ENCODE data around the gene PAWR. TPM values are rescaled to one million over a fixed set of nuclear protein-coding genes. Genes with fewer than 3 reads are reported as not detected.

PAWR gene, protein sequence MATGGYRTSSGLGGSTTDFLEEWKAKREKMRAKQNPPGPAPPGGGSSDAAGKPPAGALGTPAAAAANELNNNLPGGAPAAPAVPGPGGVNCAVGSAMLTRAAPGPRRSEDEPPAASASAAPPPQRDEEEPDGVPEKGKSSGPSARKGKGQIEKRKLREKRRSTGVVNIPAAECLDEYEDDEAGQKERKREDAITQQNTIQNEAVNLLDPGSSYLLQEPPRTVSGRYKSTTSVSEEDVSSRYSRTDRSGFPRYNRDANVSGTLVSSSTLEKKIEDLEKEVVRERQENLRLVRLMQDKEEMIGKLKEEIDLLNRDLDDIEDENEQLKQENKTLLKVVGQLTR
- total RNA-seq (2013; cell fraction: nucleolus; rRNA removed): 153 and 161 TPM in 2 replicates
- total RNA-seq (2014; rRNA removed): 48.4 and 53.6 TPM in 2 replicates
- 25.5 and 28.2 TPM in 2 replicates for total RNA-seq (2014; rRNA removed; fragmentation: Illumina TruSeq; extraction: Trizol)
- 69.5 and 70.6 TPM in 2 replicates for total RNA-seq (2021)
- polyA plus RNA-seq (2011; ENCODE audit: low read depth): 3.9 TPM
- polyA plus RNA-seq (2011; rRNA removed): 22.9 and 38.8 TPM in 2 replicates
- 5.2 and 7.5 TPM in 2 replicates for polyA plus RNA-seq (2011; cell fraction: cytosol; rRNA removed)
- polyA plus RNA-seq (2011; cell fraction: nucleus; rRNA removed): 17.8 and 23.1 TPM in 2 replicates
- polyA plus RNA-seq (2012): 12.4 and 13.4 TPM in 2 replicates
- 19.3 and 29.4 TPM in 2 replicates for polyA plus RNA-seq (2014; fragmentation: Illumina TruSeq; extraction: Trizol)
- polyA plus RNA-seq (2014; fragmentation: Nextera tagmentation; extraction: Ambion mirVana): 10 to 100 TPM in 1 of 2 experiments, 1 to 10 TPM in 1; 8.1 to 10.0 TPM
- polyA plus RNA-seq (2014; rRNA removed): 32.5 and 34.9 TPM in 2 replicates
- 10 to 100 TPM; 18.5 to 27.7 TPM for polyA plus RNA-seq (2016; fragmentation: Nextera tagmentation; extraction: Ambion mirVana)
- polyA minus RNA-seq (2011; rRNA and poly(A)+ RNA removed): 10.3 and 14.3 TPM in 2 replicates
- 6.8 and 8.0 TPM in 2 replicates for polyA minus RNA-seq (2011; cell fraction: cytosol; rRNA and poly(A)+ RNA removed)
- 24.2 and 41.6 TPM in 2 replicates for polyA minus RNA-seq (2011; cell fraction: nucleus; rRNA and poly(A)+ RNA removed)
- percentile 84 among the genes with signal in this experiment for Bru-seq, nascent RNA
- BruChase-seq, experiment 1, labeled RNA remaining after a 6-hour chase: percentile 77 among the genes with signal in this experiment
- percentile 76 among the genes with signal in this experiment for BruChase-seq, experiment 2, labeled RNA remaining after a 2-hour chase
- long read RNA-seq, experiment 1, partial matches to known transcripts: 2 of 3 reads
- long read RNA-seq, experiment 1, other reads (novel, unspliced or antisense): 1 of 3 reads
- long read RNA-seq, experiment 2, partial matches to known transcripts: 1 of 7 reads
- long read RNA-seq, experiment 2, other reads (novel, unspliced or antisense): 5 of 7 reads

DNA sequence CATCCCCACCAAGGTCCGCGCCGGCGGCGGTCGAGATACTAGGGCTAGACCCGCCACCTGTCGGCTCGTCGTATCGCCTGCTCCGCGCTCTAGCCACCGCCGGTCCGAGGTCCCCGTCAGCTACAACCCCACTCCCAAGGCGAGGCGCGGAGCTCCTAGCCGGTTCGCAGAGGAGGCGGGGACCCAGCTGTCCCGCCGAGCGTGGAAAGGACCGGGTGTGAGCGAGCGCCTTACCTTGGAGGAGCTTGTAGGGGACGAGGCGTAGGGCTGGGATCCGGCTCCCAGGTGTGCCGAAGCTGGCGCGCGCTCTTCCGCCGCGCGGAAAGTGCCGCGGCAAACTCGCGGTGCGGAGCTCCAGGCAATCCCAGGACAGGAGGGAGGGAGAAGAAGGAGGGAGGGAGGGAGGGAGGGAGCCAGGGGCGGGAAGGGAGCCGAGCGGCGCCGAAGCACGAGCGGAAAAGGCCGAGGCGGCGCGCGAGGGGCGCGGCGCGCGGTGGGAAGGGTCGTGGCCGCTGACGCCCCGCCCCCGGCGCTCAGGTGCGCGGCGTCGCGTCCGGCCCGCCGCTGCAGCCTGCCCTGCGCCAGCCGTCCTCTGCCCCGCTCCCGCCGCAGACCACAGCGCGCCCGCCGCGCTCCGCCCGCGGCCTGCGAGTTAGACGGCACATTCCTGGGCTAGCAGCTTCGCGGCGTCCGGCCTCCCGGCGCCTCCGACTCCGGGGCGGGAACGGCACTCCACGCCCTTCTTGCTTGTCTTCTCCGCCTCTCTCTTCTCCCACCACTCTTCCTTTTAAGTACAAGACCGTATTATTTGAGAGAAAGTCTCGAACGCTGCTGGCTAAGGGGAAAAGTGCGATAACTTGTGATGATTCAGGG lies at the start of gene PAWR:
Gene PAWR, minus strand, starts transcription at position 327 of the 873 bp plus-strand sequence. CDS start 720 bp downstream, outside the sequence.
- DNase-seq (ENCODE audit: low read depth, low spot score) (no peak), FAIRE-seq (no peak), ATAC-seq (peak; percentile 68)
- Histone ChIP-seq H3K4me3 (peak within 1 kb of the TSS; percentile 96), H2AFZ (ENCODE audit: control insufficient read depth, low read depth, low read length) (peak within 1 kb of the TSS; percentile 95), H3K9ac (ENCODE audit: control insufficient read depth, insufficient read depth, low read length) (peak within 1 kb of the TSS; percentile 89), H3K79me2 (ENCODE audit: control insufficient read depth, insufficient read depth, low read length) (peaks cover 42% of the 10 kb centered on the region), H3K4me1 (ENCODE audit: control insufficient read depth, insufficient read depth, low read length) (0 out of 2 replicates have a peak, but pooled peaks cover 5% of the 10 kb centered on the region), H4K20me1 (ENCODE audit: control insufficient read depth, insufficient read depth) (no peaks in the 10 kb centered on the region), H3K4me2 (ENCODE audit: control insufficient read depth, insufficient read depth) (peak within 1 kb of the TSS; percentile 94), H3K27me3 (replicated peaks in 1 of 2; ENCODE audit: control insufficient read depth in 2 of 2, insufficient read depth in 2 of 2, low read length in 1 of 2) (no peaks in the 10 kb centered on the region), H3K36me3 (ENCODE audit: control insufficient read depth in 2 of 2, insufficient read depth in 2 of 2, low read length in 1 of 2) (no peaks in the 10 kb centered on the region), H3K9me3 (replicated peaks; ENCODE audit: control insufficient read depth, insufficient read depth, low read length) (no peaks in the 10 kb centered on the region), H3K27ac (ENCODE audit: control insufficient read depth, insufficient read depth) (peak within 1 kb of the TSS; percentile 86)
- CTCF ChIA-PET: interaction anchor here (0.5 to 4.6 kb wide), 14 partner anchors 9 to 272 kb away, joined by 3 to 27 read pairs (median 3); no protein-coding TSS in a partner anchor
- SMC1A ChIA-PET (ENCODE audit: uncharacterized antibody, unreplicated experiment): interaction anchor here (1.0 to 6.8 kb wide), 2 partner anchors 13 to 75 kb away, joined by 3 to 55 read pairs; no protein-coding TSS in a partner anchor
- no TSS peak for BruUV-seq (replicated peaks)
- POLR2A ChIA-PET: interaction anchor here (0.5 to 1.4 kb wide), 4 partner anchors 9 to 137 kb away, joined by 3 to 5 read pairs (median 3); no protein-coding TSS in a partner anchor
- RAD21 ChIA-PET (ENCODE audit: unreplicated experiment): interaction anchor here (0.7 to 6.9 kb wide), 15 partner anchors 9 to 580 kb away, joined by 3 to 70 read pairs (median 5); no protein-coding TSS in a partner anchor
- in situ Hi-C loops (cut with MboI): no loop called here
- 0% methylated on average over 69 of the region's 107 CpGs for WGBS (ENCODE audit: insufficient coverage, insufficient replicate concordance, low lambda C conversion rate, missing lambda C conversion rate)
- intact Hi-C loops (cut with micrococcal nuclease; ENCODE audit: unreplicated experiment): loop anchor here (5.0 kb wide), 2 partner anchors 89 to 246 kb away; partner anchors contain the start of gene PPP1R12A
- TF ChIP-seq EED (IDR thresholded peaks at IDR 0.05; ENCODE audit: low read depth) (0 out of 2 replicates have a peak, but pooled peaks have one; percentile 29), POLR2A (IDR thresholded peaks at IDR 0.05; ENCODE audit: low read depth, low read length) (0 out of 2 replicates have a peak, but pooled peaks have one; percentile 46), JUND (IDR thresholded peaks at IDR 0.05; ENCODE audit: low read depth, low read length) (no peak), BHLHE40 (IDR thresholded peaks at IDR 0.05; ENCODE audit: borderline replicate concordance in 1 of 2, low read depth in 2 of 2, low read length in 1 of 2) (peak in 1 of 2 experiments; percentile 70; a peak in 1 of 4 replicates), CREM (IDR thresholded peaks at IDR 0.05; ENCODE audit: low read depth) (peak; percentile 22; the same call in 1 of the 2 replicates), EZH2 (IDR thresholded peaks at IDR 0.05; ENCODE audit: borderline replicate concordance, control insufficient read depth, low read depth, low read length) (no peak)
- TF ChIP-seq, protein P1, sequence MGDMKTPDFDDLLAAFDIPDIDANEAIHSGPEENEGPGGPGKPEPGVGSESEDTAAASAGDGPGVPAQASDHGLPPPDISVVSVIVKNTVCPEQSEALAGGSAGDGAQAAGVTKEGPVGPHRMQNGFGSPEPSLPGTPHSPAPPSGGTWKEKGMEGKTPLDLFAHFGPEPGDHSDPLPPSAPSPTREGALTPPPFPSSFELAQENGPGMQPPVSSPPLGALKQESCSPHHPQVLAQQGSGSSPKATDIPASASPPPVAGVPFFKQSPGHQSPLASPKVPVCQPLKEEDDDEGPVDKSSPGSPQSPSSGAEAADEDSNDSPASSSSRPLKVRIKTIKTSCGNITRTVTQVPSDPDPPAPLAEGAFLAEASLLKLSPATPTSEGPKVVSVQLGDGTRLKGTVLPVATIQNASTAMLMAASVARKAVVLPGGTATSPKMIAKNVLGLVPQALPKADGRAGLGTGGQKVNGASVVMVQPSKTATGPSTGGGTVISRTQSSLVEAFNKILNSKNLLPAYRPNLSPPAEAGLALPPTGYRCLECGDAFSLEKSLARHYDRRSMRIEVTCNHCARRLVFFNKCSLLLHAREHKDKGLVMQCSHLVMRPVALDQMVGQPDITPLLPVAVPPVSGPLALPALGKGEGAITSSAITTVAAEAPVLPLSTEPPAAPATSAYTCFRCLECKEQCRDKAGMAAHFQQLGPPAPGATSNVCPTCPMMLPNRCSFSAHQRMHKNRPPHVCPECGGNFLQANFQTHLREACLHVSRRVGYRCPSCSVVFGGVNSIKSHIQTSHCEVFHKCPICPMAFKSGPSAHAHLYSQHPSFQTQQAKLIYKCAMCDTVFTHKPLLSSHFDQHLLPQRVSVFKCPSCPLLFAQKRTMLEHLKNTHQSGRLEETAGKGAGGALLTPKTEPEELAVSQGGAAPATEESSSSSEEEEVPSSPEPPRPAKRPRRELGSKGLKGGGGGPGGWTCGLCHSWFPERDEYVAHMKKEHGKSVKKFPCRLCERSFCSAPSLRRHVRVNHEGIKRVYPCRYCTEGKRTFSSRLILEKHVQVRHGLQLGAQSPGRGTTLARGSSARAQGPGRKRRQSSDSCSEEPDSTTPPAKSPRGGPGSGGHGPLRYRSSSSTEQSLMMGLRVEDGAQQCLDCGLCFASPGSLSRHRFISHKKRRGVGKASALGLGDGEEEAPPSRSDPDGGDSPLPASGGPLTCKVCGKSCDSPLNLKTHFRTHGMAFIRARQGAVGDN (IDR thresholded peaks at IDR 0.05): no peak
- TF ChIP-seq, protein P2, sequence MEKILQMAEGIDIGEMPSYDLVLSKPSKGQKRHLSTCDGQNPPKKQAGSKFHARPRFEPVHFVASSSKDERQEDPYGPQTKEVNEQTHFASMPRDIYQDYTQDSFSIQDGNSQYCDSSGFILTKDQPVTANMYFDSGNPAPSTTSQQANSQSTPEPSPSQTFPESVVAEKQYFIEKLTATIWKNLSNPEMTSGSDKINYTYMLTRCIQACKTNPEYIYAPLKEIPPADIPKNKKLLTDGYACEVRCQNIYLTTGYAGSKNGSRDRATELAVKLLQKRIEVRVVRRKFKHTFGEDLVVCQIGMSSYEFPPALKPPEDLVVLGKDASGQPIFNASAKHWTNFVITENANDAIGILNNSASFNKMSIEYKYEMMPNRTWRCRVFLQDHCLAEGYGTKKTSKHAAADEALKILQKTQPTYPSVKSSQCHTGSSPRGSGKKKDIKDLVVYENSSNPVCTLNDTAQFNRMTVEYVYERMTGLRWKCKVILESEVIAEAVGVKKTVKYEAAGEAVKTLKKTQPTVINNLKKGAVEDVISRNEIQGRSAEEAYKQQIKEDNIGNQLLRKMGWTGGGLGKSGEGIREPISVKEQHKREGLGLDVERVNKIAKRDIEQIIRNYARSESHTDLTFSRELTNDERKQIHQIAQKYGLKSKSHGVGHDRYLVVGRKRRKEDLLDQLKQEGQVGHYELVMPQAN (conservative IDR thresholded peaks at IDR 0.05): peak; percentile 37; the same call in 1 of the 2 replicates
